Measurements from ENCODE around the gene SF3B3. TPM values are rescaled to one million over a fixed set of nuclear protein-coding genes. Genes with fewer than 3 reads are reported as not detected.
"Not testable (repeated sequence)": the region's sequence is repeated elsewhere in the genome, so short reads cannot be mapped to it uniquely, and the experiment has no call there.

Gene SF3B3
- total RNA-seq, 4 donors from 2014 or later, result 84.2 to 118 (median 95.6) TPM

DNA sequence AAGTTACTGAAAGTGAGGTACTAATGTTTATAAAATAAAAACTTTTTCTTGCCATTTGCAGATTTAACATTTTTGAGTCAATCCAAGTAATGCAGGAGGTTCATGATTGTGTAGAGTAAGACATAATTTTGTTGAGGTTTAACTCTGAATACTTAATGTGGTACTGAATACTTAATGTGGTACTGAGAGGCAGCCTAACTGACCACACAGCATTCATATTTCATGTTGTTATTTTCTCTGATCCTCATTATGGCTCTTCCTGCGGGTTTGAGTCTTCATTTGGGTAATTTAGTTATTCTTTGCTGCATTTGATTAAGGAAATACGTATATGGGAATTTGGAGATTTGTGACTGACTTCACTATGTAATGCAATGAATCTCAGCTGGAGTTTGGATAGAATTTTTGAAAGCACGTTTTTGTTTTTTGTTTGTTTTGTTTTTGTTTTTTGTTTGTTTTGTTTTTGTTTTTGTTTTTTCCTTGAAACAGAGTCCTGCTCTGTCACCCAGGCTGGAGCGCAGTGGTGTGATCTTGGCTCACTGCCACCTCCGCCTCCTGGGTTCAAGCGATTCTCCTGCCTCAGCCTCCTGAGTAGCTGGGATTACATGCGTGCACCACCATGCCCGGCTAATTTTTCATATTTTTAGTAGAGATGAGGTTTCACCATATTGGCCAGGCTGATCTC, 3.8 kb downstream of the SF3B3 start:
- ATAC-seq (ENCODE audit: low FRiP score) (no peak), DNase-seq (ENCODE audit: low spot score) (no peak)
- TF ChIP-seq, protein P1, sequence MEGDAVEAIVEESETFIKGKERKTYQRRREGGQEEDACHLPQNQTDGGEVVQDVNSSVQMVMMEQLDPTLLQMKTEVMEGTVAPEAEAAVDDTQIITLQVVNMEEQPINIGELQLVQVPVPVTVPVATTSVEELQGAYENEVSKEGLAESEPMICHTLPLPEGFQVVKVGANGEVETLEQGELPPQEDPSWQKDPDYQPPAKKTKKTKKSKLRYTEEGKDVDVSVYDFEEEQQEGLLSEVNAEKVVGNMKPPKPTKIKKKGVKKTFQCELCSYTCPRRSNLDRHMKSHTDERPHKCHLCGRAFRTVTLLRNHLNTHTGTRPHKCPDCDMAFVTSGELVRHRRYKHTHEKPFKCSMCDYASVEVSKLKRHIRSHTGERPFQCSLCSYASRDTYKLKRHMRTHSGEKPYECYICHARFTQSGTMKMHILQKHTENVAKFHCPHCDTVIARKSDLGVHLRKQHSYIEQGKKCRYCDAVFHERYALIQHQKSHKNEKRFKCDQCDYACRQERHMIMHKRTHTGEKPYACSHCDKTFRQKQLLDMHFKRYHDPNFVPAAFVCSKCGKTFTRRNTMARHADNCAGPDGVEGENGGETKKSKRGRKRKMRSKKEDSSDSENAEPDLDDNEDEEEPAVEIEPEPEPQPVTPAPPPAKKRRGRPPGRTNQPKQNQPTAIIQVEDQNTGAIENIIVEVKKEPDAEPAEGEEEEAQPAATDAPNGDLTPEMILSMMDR (IDR thresholded peaks at IDR 0.05), result no peak

DNA sequence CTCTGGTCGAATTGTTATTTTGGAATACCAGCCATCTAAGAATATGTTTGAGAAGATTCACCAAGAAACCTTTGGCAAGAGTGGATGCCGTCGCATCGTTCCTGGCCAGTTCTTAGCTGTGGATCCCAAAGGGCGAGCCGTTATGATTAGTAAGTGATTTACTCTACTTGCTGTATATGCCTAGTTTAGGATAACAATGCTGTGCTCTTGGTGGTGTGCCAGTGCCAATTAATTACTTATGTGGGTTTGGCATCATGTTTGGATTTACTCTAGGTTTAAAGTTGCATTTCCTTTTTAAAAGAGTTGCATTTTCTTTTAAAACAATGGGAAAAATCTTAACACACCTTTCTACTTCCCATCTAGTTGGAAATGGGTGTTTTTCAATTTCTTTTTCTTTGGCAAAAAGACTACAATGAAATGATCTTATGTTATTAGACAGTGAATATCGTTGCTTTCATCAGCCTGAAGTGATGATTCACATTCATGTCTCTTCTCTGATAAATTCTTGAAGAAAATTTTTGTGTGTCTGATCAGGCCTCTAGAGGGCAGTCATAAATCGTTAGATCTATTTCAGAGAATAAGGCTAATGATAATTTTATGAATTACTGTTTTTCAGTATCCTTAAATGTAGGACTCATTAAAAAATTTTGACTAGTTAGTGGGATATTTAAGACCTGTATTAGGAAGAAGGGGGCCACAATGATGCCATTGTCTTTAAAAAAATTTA, 5.6 kb downstream of the SF3B3 start:
- no peak for ATAC-seq (ENCODE audit: low FRiP score)
- TF ChIP-seq, protein P1 (IDR thresholded peaks at IDR 0.05), result no peak
- DNase-seq (ENCODE audit: low spot score), result no peak

DNA sequence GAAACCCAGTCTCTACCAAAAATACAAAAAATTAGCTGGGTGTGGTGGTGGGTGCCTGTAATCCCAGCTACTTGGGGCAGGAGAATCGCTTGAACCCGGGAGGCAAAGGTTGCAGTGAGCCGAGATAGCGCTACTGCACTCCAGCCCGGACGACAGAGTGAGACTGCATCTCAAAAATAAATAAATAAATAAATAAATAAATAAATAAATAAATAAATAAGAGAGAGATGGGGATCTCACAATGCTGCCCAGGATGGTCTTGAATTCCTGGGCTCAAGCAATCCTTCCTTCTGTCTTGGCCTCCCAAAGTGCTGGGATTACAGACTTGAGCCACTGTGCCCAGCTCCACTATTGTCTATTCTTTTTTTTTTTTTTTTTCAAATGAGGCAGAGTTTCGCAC, 6.3 kb downstream of the SF3B3 start:
- ATAC-seq (ENCODE audit: low FRiP score); DNase-seq (ENCODE audit: low spot score): not testable (repeated sequence)

DNA sequence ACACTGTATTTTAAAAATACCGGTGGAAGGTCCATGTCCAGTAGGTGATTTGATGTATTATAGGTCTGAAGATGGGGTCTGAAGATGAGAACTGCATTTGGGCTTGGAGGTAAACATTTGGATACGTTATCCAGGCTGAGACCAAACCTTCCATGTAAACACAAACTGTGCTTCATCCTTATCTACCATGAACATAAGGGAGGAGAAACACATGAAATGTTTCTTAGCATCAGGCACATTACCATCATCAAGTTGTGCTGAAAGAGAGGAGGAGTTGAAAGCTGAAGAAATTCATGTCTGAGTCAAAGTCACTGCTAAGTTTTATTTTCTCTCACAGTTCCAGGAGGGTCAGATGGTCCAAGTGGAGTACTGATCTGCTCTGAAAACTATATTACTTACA, 11.4 kb downstream of the SF3B3 start:
- ATAC-seq (ENCODE audit: low FRiP score), result no peak
- no peak for DNase-seq (ENCODE audit: low spot score)
- TF ChIP-seq, protein P1 (IDR thresholded peaks at IDR 0.05), result no peak

DNA sequence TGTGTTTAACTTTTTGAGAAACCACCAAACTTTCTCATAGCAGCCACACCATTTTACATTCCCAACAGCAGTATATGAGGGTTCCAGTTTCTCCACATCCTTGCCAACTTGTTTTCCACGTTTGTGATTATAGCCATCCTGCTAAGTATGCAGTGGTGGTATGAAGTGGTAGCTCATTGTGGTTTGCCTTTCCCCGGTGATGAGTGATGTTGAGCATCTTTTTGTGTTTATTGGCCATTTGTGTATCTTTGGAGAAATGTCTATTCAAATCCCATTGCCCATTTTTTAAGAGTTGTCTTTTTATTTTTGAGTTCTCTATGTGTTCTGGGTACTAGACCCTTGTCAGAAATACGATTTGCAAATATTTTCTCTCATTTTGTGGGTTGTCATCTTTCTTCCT, 17.4 kb downstream of the SF3B3 start:
- TF ChIP-seq, protein P1 (IDR thresholded peaks at IDR 0.05), result no peak
- DNase-seq (ENCODE audit: low spot score) (no peak), ATAC-seq (ENCODE audit: low FRiP score) (no peak)

DNA sequence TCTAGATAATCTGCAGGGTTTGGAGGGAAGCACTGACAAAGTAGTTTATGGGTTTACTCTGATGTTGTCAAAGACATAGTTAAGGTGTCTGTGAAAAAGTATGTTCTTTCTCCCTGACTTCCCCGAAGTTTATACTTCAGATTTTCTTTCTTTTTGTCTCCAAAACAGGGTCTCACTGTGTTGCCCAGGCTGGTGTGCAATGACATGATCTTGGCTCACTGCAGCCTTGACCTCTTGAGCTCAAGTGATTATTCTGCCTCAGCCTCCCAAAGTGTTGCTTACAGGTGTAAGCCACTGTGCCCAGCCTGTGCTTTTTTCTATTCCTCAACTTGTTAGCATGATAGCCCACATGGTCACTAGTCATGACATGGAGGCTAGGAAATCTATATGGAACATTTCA, 20.9 kb downstream of the SF3B3 start:
- no peak for DNase-seq (ENCODE audit: low spot score)
- TF ChIP-seq, protein P1 (IDR thresholded peaks at IDR 0.05), result no peak
- ATAC-seq (ENCODE audit: low FRiP score), result no peak

DNA sequence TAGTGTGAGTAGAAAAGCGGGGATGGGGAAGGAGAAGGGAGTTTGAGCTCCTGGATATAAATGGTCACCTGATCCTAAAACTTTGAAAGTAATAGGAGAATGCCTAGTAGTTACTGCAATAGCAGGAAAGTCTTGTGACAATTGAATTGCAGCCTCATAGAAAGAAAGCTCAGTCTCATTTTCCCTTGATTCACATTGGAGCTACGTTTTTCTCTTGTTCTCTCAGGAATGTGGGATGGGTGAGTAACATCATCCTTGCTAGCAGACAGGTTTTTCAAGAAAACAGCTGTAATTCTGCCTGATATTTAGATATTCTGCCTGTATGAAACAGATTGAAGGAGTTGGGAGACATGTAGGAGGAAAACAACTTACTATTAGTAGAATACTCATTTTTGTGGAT, 25.3 kb downstream of the SF3B3 start:
- TF ChIP-seq, protein P1 (IDR thresholded peaks at IDR 0.05), result no peak
- DNase-seq (ENCODE audit: low spot score) (no peak), ATAC-seq (ENCODE audit: low FRiP score) (no peak)

Measured in omental fat pad (tissue), 4 donors.